ENCODE data around the gene SVIL.

DNA sequence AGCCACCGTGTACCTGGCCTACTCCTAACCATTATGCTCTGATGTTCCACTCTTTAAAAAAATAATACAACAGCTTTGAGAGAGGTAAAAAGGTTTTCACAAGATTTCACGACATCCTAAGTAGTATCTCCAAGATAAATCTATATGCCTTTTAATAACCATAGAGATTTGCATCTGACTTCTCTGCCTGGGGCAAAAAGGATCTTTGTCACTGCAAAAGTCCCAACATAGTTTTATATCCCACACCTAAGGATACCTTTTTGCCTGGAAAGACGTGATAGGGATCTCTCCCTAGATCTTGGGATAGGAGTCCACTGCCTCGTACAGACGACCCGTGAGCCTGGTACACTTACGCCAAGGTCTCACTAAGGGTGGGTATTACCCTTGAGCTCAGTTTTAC is 31.4 kb upstream of the SVIL start:
- TF ChIP-seq, protein P1, sequence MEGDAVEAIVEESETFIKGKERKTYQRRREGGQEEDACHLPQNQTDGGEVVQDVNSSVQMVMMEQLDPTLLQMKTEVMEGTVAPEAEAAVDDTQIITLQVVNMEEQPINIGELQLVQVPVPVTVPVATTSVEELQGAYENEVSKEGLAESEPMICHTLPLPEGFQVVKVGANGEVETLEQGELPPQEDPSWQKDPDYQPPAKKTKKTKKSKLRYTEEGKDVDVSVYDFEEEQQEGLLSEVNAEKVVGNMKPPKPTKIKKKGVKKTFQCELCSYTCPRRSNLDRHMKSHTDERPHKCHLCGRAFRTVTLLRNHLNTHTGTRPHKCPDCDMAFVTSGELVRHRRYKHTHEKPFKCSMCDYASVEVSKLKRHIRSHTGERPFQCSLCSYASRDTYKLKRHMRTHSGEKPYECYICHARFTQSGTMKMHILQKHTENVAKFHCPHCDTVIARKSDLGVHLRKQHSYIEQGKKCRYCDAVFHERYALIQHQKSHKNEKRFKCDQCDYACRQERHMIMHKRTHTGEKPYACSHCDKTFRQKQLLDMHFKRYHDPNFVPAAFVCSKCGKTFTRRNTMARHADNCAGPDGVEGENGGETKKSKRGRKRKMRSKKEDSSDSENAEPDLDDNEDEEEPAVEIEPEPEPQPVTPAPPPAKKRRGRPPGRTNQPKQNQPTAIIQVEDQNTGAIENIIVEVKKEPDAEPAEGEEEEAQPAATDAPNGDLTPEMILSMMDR (conservative IDR thresholded peaks at IDR 0.05; ENCODE audit: low read length): no peak
- no peak for TF ChIP-seq EZH2phosphoT487 (IDR thresholded peaks at IDR 0.05; ENCODE audit: borderline replicate concordance)
